MM.1S (cell line): Measurements from ENCODE around the gene INPP4A.

Experiments used
- DNase-seq: peaks from one replicate; pipeline ENCODE4 v3.0.0-alpha.2; 2015
- H2AFZ ChIP-seq: fragments of 300-600 bp; sonication (generic); 2 replicates; pipeline ENCODE4 v1.6.0; 2016; ENCODE audit warnings: antibody characterized with exemption, low read length
- H3F3A ChIP-seq: fragments of 300-600 bp; sonication (generic); 2 replicates; pipeline ENCODE4 v1.6.1; 2016; ENCODE audit warnings: mild to moderate bottlenecking, antibody characterized with exemption, low read length, moderate library complexity, mixed read lengths; ENCODE audit not compliant: insufficient read depth
- H3K27ac ChIP-seq: fragments of 300-600 bp; sonication (generic); 2 replicates; pipeline ENCODE4 v1.5.1; 2016; ENCODE audit warnings: mild to moderate bottlenecking, low read length
- H3K27me3 ChIP-seq: fragments of 300-600 bp; sonication (generic); replicated peaks from 2 replicates; pipeline ENCODE4 v1.6.0; 2016; ENCODE audit warnings: low read length; ENCODE audit not compliant: insufficient read depth
- H3K36me3 ChIP-seq: fragments of 300-600 bp; sonication (generic); replicated peaks from 2 replicates; pipeline ENCODE4 v1.6.1; 2016; ENCODE audit warnings: mild to moderate bottlenecking, low read length, mixed read lengths; ENCODE audit not compliant: insufficient read depth
- H3K4me1 ChIP-seq: fragments of 300-600 bp; sonication (generic); 2 replicates; pipeline ENCODE4 v1.6.1; 2016; ENCODE audit warnings: low read length, mixed read lengths
- H3K4me2 ChIP-seq: fragments of 300-600 bp; sonication (generic); 2 replicates; pipeline ENCODE4 v1.6.0; 2016; ENCODE audit warnings: low read depth, low read length
- H3K4me3 ChIP-seq: fragments of 300-600 bp; sonication (generic); 2 replicates; pipeline ENCODE4 v1.5.1; 2016; ENCODE audit warnings: low read length, mixed read lengths
- H3K79me2 ChIP-seq: fragments of 300-600 bp; sonication (generic); 2 replicates; pipeline ENCODE4 v1.6.1; 2016; ENCODE audit warnings: mixed run types, low read length, mixed read lengths
- H3K9ac ChIP-seq: fragments of 300-600 bp; sonication (generic); 2 replicates; pipeline ENCODE4 v1.6.1; 2016; ENCODE audit warnings: low read length, mixed read lengths
- H3K9me2 ChIP-seq: fragments of 300-600 bp; sonication (generic); replicated peaks from 2 replicates; pipeline ENCODE4 v1.6.1; 2016; ENCODE audit warnings: mild to moderate bottlenecking, low read length, mixed read lengths; ENCODE audit not compliant: insufficient read depth
- H3K9me3 ChIP-seq: fragments of 300-600 bp; sonication (generic); replicated peaks from 2 replicates; pipeline ENCODE4 v1.6.1; 2016; ENCODE audit warnings: mild to moderate bottlenecking, low read length, mixed read lengths; ENCODE audit not compliant: insufficient read depth
- H4K20me1 ChIP-seq: fragments of 300-600 bp; sonication (generic); 2 replicates; pipeline ENCODE4 v1.6.1; 2016; ENCODE audit warnings: mild to moderate bottlenecking, low read length, moderate library complexity, mixed read lengths; ENCODE audit not compliant: insufficient read depth
- EZH2 ChIP-seq: fragments of 300-600 bp; sonication (generic); optimal IDR thresholded peaks from 2 replicates; pipeline ENCODE3; 2017; ENCODE audit warnings: low read depth, mild to moderate bottlenecking, antibody characterized with exemption, low read length, mixed read lengths
- EZH2phosphoT487 ChIP-seq: fragments of 300-600 bp; sonication (generic); IDR thresholded peaks from 2 replicates; pipeline ENCODE4 v1.6.1; 2018; ENCODE audit warnings: antibody characterized with exemption, low read length
- TF ChIP-seq, protein P1 (sequence below): fragments of 300-600 bp; sonication (generic); IDR thresholded peaks from 2 replicates; pipeline ENCODE4 v1.5.1; 2016; ENCODE audit warnings: antibody characterized with exemption, low read length, mixed read lengths

The INPP4A gene

DNA sequence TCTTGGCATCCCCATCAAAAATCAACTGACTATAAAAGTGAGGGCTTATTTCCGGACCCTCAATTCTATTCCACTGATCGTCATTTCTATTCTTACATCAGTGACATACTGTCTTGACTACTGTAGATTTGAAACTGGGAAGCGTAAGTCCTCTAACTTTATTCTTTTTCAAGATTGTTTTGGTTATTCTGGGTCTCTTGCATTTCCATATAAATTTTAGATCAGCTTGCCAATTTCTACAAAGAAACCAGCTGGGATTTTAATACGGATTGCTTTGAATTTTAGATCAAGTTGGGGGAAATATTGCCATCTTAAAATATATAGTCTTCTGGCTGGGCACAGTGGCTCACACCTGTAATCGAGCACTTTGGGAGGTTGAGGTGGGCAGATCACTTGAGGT lies 17.9 kb upstream of the INPP4A start:
- Histone ChIP-seq H3K9me2 (no peaks in the 10 kb centered on the region), H3K9me3 (no peaks in the 10 kb centered on the region), H3K36me3 (no peaks in the 10 kb centered on the region), H3K4me2 (no peak overlapping the region), H3K4me1 (no peaks in the 10 kb centered on the region), H3K79me2 (no peaks in the 10 kb centered on the region), H3F3A (no peaks in the 10 kb centered on the region), H3K4me3 (no peak overlapping the region), H3K27me3 (no peaks in the 10 kb centered on the region), H3K27ac (no peak overlapping the region), H3K9ac (no peak overlapping the region), H4K20me1 (no peaks in the 10 kb centered on the region), H2AFZ (no peak overlapping the region)
- TF ChIP-seq EZH2 (no peak), EZH2phosphoT487 (no peak)
- TF ChIP-seq, protein P1, sequence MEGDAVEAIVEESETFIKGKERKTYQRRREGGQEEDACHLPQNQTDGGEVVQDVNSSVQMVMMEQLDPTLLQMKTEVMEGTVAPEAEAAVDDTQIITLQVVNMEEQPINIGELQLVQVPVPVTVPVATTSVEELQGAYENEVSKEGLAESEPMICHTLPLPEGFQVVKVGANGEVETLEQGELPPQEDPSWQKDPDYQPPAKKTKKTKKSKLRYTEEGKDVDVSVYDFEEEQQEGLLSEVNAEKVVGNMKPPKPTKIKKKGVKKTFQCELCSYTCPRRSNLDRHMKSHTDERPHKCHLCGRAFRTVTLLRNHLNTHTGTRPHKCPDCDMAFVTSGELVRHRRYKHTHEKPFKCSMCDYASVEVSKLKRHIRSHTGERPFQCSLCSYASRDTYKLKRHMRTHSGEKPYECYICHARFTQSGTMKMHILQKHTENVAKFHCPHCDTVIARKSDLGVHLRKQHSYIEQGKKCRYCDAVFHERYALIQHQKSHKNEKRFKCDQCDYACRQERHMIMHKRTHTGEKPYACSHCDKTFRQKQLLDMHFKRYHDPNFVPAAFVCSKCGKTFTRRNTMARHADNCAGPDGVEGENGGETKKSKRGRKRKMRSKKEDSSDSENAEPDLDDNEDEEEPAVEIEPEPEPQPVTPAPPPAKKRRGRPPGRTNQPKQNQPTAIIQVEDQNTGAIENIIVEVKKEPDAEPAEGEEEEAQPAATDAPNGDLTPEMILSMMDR: no peak
- DNase-seq: no peak

DNA sequence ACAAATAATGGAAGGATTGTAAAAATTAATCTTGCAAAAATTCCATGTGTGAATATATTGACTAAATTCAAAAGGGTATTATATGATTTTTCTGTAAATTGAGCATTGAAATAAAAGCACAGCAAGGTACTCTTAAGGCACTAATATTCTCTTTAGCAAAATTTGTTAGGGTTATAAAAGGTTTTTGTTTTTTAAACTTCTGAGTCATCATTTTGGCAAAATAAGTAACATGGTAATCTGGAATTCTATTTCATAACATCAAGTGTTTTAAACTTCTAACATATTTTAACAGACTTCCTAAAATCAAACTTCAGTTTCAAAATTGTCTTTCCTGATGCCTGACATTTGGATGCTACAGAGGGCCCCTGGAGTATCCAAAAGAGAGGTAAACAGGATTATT lies 12.5 kb upstream of the INPP4A start:
- no peak overlapping the region for H3K4me2 ChIP-seq
- H4K20me1 ChIP-seq: no peaks in the 10 kb centered on the region
- no peak overlapping the region for H2AFZ ChIP-seq
- no peaks in the 10 kb centered on the region for H3K4me1 ChIP-seq
- no peak for DNase-seq
- TF ChIP-seq, protein P1: no peak
- TF ChIP-seq EZH2: no peak
- no peak for TF ChIP-seq EZH2phosphoT487
- no peak overlapping the region for H3K9ac ChIP-seq
- no peaks in the 10 kb centered on the region for H3K9me2 ChIP-seq
- no peak overlapping the region for H3K4me3 ChIP-seq
- H3F3A ChIP-seq: no peaks in the 10 kb centered on the region
- H3K79me2 ChIP-seq: no peaks in the 10 kb centered on the region
- no peaks in the 10 kb centered on the region for H3K27me3 ChIP-seq
- H3K36me3 ChIP-seq: no peaks in the 10 kb centered on the region
- no peak overlapping the region for H3K27ac ChIP-seq
- H3K9me3 ChIP-seq: no peaks in the 10 kb centered on the region

- H3F3A ChIP-seq: peaks cover 5% of the 10 kb centered on the region
- H3K9ac ChIP-seq: no peak overlapping the region
- H3K79me2 ChIP-seq: no peaks in the 10 kb centered on the region
- no peak overlapping the region for H3K27ac ChIP-seq
- no peaks in the 10 kb centered on the region for H3K27me3 ChIP-seq
- H3K4me1 ChIP-seq: peaks cover 9% of the 10 kb centered on the region
- H3K36me3 ChIP-seq: no peaks in the 10 kb centered on the region
- H3K4me2 ChIP-seq: no peak overlapping the region
- TF ChIP-seq EZH2phosphoT487: no peak
- no peak for TF ChIP-seq EZH2
- TF ChIP-seq, protein P1: no peak
- H2AFZ ChIP-seq: no peak overlapping the region
- H3K9me2 ChIP-seq: no peaks in the 10 kb centered on the region
- no peaks in the 10 kb centered on the region for H3K9me3 ChIP-seq
- H4K20me1 ChIP-seq: no peaks in the 10 kb centered on the region
- no peak overlapping the region for H3K4me3 ChIP-seq
- no peak for DNase-seq
These were observed 11.2 kb upstream of the INPP4A start for GRCh38 chr2:98433363-98433964.
